ENCODE measurements around the gene RNF111. TPM values are rescaled to one million over a fixed set of nuclear protein-coding genes. Genes with fewer than 3 reads are reported as not detected.

The RNF111 gene
- total and polyA plus RNA-seq, 9 of the 15 experiments (the other 6 are each of a cell fraction or from before 2014, with no cell fraction given), result 7.9 to 26.0 (median 14.4) TPM

GRCh38 chr15:59131456-59131855 lies 144.0 kb downstream of the RNF111 start:
- POLR2A ChIA-PET, result interaction anchor here (0.6 to 1.4 kb wide), 4 partner anchors 12 to 61 kb away, joined by 3 to 5 read pairs (median 3); no protein-coding TSS in a partner anchor
- ATAC-seq (no peak), FAIRE-seq (no peak), DNase-seq (ENCODE audit: extremely low read depth in 1 of 4, low spot score in 3 of 4) (no peak)
- CTCF ChIA-PET (ENCODE audit: low intra/inter-chr PET ratio), result no interaction called here
- Histone ChIP-seq H3K27me3 (ENCODE audit: control insufficient read depth in 2 of 2, insufficient read depth in 2 of 2, low read length in 2 of 2) (no peaks in the 10 kb centered on the region), H3K9ac (ENCODE audit: insufficient read depth in 1 of 2, low read depth in 2 of 2, low read length in 2 of 2) (0 out of 4 replicates have a peak overlapping the region, but pooled peaks of 1 of the 2 experiments have one; percentile 35), H3K36me3 (ENCODE audit: control insufficient read depth, insufficient read depth, low read length) (peaks cover 60% of the 10 kb centered on the region), H2AFZ (ENCODE audit: low read depth, low read length) (no peak overlapping the region), H3K9me1 (ENCODE audit: control insufficient read depth, insufficient read depth, low read length) (no peaks in the 10 kb centered on the region), H3K9me3 (replicated peaks; ENCODE audit: control insufficient read depth, insufficient read depth, low read depth, low read length) (no peaks in the 10 kb centered on the region), H3K4me3 (no peak overlapping the region), H4K20me1 (replicated peaks; ENCODE audit: control insufficient read depth, insufficient read depth, low read length) (no peaks in the 10 kb centered on the region), H3K4me1 (replicated peaks in 1 of 2; ENCODE audit: control insufficient read depth in 2 of 2, insufficient read depth in 2 of 2, low read length in 2 of 2) (no peaks in the 10 kb centered on the region), H3K79me2 (ENCODE audit: control insufficient read depth, insufficient read depth, low read length) (peaks cover 19% of the 10 kb centered on the region; the same call in 2 of the 3 replicates), H3K27ac (ENCODE audit: extremely low read depth, low read depth, low read length) (no peak overlapping the region), H3K4me2 (ENCODE audit: insufficient read depth, low read length) (no peak overlapping the region)
- TF ChIP-seq TFAP4 (CRISPR knock-in tag; IDR thresholded peaks at IDR 0.05; ENCODE audit: borderline replicate concordance) (no peak), ZNF639 (CRISPR knock-in tag; conservative IDR thresholded peaks at IDR 0.05 in 1 of 2, IDR thresholded peaks at IDR 0.05 in 1 of 2) (no peak), ZBTB9 (CRISPR knock-in tag; IDR thresholded peaks at IDR 0.05) (no peak), ZC3H8 (IDR thresholded peaks at IDR 0.05) (no peak), COPS2 (conservative IDR thresholded peaks at IDR 0.05) (no peak)
- BruUV-seq (replicated peaks), result no TSS peak
- 98% methylated on average over 14 of the region's 16 CpGs for WGBS (ENCODE audit: insufficient coverage, low coverage, missing lambda C conversion rate)
- intact Hi-C loops (cut with micrococcal nuclease), result no loop called here
- in situ Hi-C loops (cut with MboI), result no loop called here

All from K562 (cell line).